OCI-LY7 (cell line): ENCODE data around the gene GALNT2.

Experiments used
- CTCF ChIP-seq: fragments of 200-600 bp; sonication (generic); conservative IDR thresholded peaks from 2 replicates; pipeline ENCODE4 v1.5.1; 2014; ENCODE audit warnings: mild to moderate bottlenecking, antibody characterized with exemption, low read length, moderate library complexity, mixed read lengths
- EZH2phosphoT487 ChIP-seq: fragments of 200-600 bp; sonication (generic); IDR thresholded peaks from 2 replicates; pipeline ENCODE4 v1.6.1; 2018; ENCODE audit warnings: low read depth, borderline replicate concordance, mild to moderate bottlenecking, mixed run types, antibody characterized with exemption, low read length, moderate library complexity, mixed read lengths

DNA sequence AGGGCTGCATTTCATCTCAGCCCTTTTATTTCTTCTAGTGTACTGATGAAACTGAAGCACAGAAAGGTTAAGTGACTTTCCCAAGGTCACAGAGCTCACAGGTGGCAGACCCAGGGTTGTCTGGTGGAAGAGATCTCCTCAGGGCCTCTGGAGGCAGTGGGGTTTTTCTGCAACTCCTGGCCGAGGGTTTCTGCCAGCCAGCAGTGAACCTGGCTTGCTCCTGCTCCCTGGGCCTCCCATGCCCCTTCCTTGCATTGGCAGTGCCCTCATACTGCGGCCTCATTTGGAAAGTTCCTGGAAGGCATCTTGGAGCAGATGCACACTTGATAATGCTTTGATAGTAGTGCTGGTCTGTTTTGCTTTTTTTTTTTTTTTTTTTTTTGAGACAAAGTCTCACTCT, 7.7 kb downstream of the GALNT2 start:
- TF ChIP-seq CTCF (no peak), EZH2phosphoT487 (no peak)
